ENCODE measurements around the gene ZFHX3. TPM values are rescaled to one million over a fixed set of nuclear protein-coding genes. Genes with fewer than 3 reads are reported as not detected.

Gene ZFHX3
- total and polyA plus RNA-seq, 10 of the 15 experiments (the other 5 are each of a cell fraction or from before 2014, with no cell fraction given): 0.68 to 8.6 (median 2.0) TPM

GRCh38 chr16:73065632-73066330 is 17.9 kb upstream of the ZFHX3 start (continued):
- TF ChIP-seq RAD51 (IDR thresholded peaks at IDR 0.05) (no peak), JUNB (IDR thresholded peaks at IDR 0.05) (no peak), ZNF207 (IDR thresholded peaks at IDR 0.05; ENCODE audit: borderline replicate concordance) (no peak)

- Histone ChIP-seq H3K9me3 (replicated peaks; ENCODE audit: control insufficient read depth, insufficient read depth, low read length) (no peaks in the 10 kb centered on the region), H3K4me1 (ENCODE audit: control insufficient read depth, insufficient read depth, low read length) (no peaks in the 10 kb centered on the region), H4K20me1 (ENCODE audit: control insufficient read depth, insufficient read depth) (no peaks in the 10 kb centered on the region), H3K79me2 (ENCODE audit: control insufficient read depth, insufficient read depth, low read length) (no peaks in the 10 kb centered on the region), H3K27me3 (replicated peaks in 1 of 2; ENCODE audit: control insufficient read depth in 2 of 2, insufficient read depth in 2 of 2, low read length in 1 of 2) (peaks cover 24 to 47% of the 10 kb centered on the region in 2 experiments), H3K27ac (ENCODE audit: control insufficient read depth, insufficient read depth) (no peak overlapping the region), H2AFZ (ENCODE audit: control insufficient read depth, low read depth, low read length) (no peak overlapping the region), H3K4me3 (no peak overlapping the region), H3K9ac (ENCODE audit: control insufficient read depth, insufficient read depth, low read length) (no peak overlapping the region), H3K36me3 (ENCODE audit: control insufficient read depth in 2 of 2, insufficient read depth in 2 of 2, low read length in 1 of 2) (no peaks in the 10 kb centered on the region), H3K4me2 (ENCODE audit: control insufficient read depth, insufficient read depth) (no peak overlapping the region)
- intact Hi-C loops (cut with micrococcal nuclease; ENCODE audit: unreplicated experiment) (no loop called here), in situ Hi-C loops (cut with MboI) (no loop called here)
- BruUV-seq (replicated peaks): no TSS peak
- ATAC-seq: no peak
- DNase-seq (ENCODE audit: low read depth, low spot score): no peak
- no peak for TF ChIP-seq KAT2A (conservative IDR thresholded peaks at IDR 0.05; ENCODE audit: control insufficient read depth, low read depth, low read length)
- no peak for TF ChIP-seq SREBF2 (IDR thresholded peaks at IDR 0.05; ENCODE audit: low read length)
- TF ChIP-seq ZNF622 (IDR thresholded peaks at IDR 0.05): no peak
- TF ChIP-seq BCLAF1 (IDR thresholded peaks at IDR 0.05): no peak
- no peak for TF ChIP-seq CREB1 (IDR thresholded peaks at IDR 0.05; ENCODE audit: low read depth)
- TF ChIP-seq ZNF274 (IDR thresholded peaks at IDR 0.05; ENCODE audit: insufficient read depth, insufficient read length): no peak
- TF ChIP-seq POLR2AphosphoS5 (IDR thresholded peaks at IDR 0.05; ENCODE audit: low read length): no peak
- no peak for TF ChIP-seq RAD51 (IDR thresholded peaks at IDR 0.05)
- TF ChIP-seq YBX1 (IDR thresholded peaks at IDR 0.05): no peak
- TF ChIP-seq IRF5 (IDR thresholded peaks at IDR 0.05; ENCODE audit: borderline replicate concordance): no peak
- TF ChIP-seq NFYB (IDR thresholded peaks at IDR 0.05; ENCODE audit: insufficient read depth, low read depth, low read length): no peak
- ChIA-PET CTCF (no interaction called here), POLR2A (no interaction called here), RAD21 (ENCODE audit: unreplicated experiment) (no interaction called here), SMC1A (ENCODE audit: uncharacterized antibody, unreplicated experiment) (no interaction called here)
- no peak for FAIRE-seq
- WGBS (ENCODE audit: insufficient coverage, insufficient replicate concordance, low lambda C conversion rate, missing lambda C conversion rate): 36% methylated on average over 24 of the region's 24 CpGs
These were observed 17.1 kb upstream of the ZFHX3 start for GRCh38 chr16:73064994-73065545.
